DND-41 (cell line): ENCODE measurements around the gene LILRA5.
"Not testable (repeated sequence)": the region's sequence is repeated elsewhere in the genome, so short reads cannot be mapped to it uniquely, and the experiment has no call there.

Experiments used
- ATAC-seq: fragments of 200-7000 bp; cut with Tn5 transposase; 3 replicates; pipeline ENCODE4 v1.9.1; 2021; ENCODE audit warnings: low read depth; ENCODE audit not compliant: insufficient read depth
- DNase-seq: peaks from one replicate; pipeline ENCODE4 v3.0.0-alpha.2; 2020
- H2AFZ ChIP-seq: 2 replicates; pipeline ENCODE4 v1.6.0; 2012; ENCODE audit warnings: low read depth, low read length
- H3K27ac ChIP-seq: 2 replicates; pipeline ENCODE4 v1.5.1; 2012; ENCODE audit warnings: low read length, inconsistent platforms
- H3K27me3 ChIP-seq: fragments of 200-600 bp; sonication (generic); 2 replicates; pipeline ENCODE4 v1.6.0; 2012; ENCODE audit warnings: low read length, mild to moderate bottlenecking, inconsistent platforms; ENCODE audit not compliant: insufficient read depth, poor library complexity
- H3K36me3 ChIP-seq: 2 replicates; pipeline ENCODE4 v1.5.1; 2012; ENCODE audit warnings: low read length, inconsistent platforms; ENCODE audit not compliant: insufficient read depth
- H3K4me1 ChIP-seq: 2 replicates; pipeline ENCODE4 v1.5.1; 2012; ENCODE audit warnings: mild to moderate bottlenecking, low read length; ENCODE audit not compliant: insufficient read depth
- H3K4me2 ChIP-seq: 2 replicates; pipeline ENCODE4 v1.6.0; 2012; ENCODE audit warnings: mild to moderate bottlenecking, moderate library complexity, low read length, inconsistent platforms; ENCODE audit not compliant: insufficient read depth
- H3K4me3 ChIP-seq, 2 experiments: fragments of 200-600 bp in 1 of 2; shearing (Covaris generic) in 1 of 2; 2 replicates each; pipeline ENCODE4 v1.5.1; 2012 to 2016; ENCODE audit warnings: inconsistent platforms in 2 of 2, low read length in 2 of 2, mild to moderate bottlenecking in 2 of 2, low read depth in 1 of 2, moderate library complexity in 1 of 2
- H3K79me2 ChIP-seq: 2 replicates; pipeline ENCODE4 v1.6.0; 2012; ENCODE audit warnings: low read length, inconsistent platforms; ENCODE audit not compliant: insufficient read depth
- H3K9ac ChIP-seq: 2 replicates; pipeline ENCODE4 v1.6.0; 2012; ENCODE audit warnings: low read depth, mild to moderate bottlenecking, inconsistent platforms, low read length, moderate library complexity
- H3K9me3 ChIP-seq: 2 replicates; pipeline ENCODE4 v1.5.1; 2012; ENCODE audit warnings: low read length, moderate library complexity, mild to moderate bottlenecking, inconsistent platforms; ENCODE audit not compliant: insufficient read depth, severe bottlenecking
- H4K20me1 ChIP-seq: 2 replicates; pipeline ENCODE4 v1.6.0; 2012; ENCODE audit warnings: low read length; ENCODE audit not compliant: insufficient read depth
- CTCF ChIP-seq: IDR thresholded peaks from 2 replicates; pipeline ENCODE4 v1.5.1; 2012; ENCODE audit warnings: borderline replicate concordance, low read length, moderate library complexity, mild to moderate bottlenecking; ENCODE audit not compliant: poor library complexity, severe bottlenecking; ENCODE audit errors: extremely low read depth
- EZH2 ChIP-seq: IDR thresholded peaks from 3 replicates; pipeline ENCODE4 v1.6.1; 2012; ENCODE audit warnings: borderline replicate concordance, low read depth, mild to moderate bottlenecking, moderate library complexity, low read length, inconsistent platforms; ENCODE audit not compliant: severe bottlenecking

The LILRA5 gene

GRCh38 chr19:54281007-54281728 is 31.8 kb downstream of the LILRA5 start, which contains the start of gene LILRB2:
Gene LILRB2, minus strand, starts transcription at chr19:54281110. Its CDS starts 614 bp downstream, at chr19:54280496.
- no peaks in the 10 kb centered on the region for H3K4me1 ChIP-seq
- no peaks in the 10 kb centered on the region for H4K20me1 ChIP-seq
- TF ChIP-seq EZH2 (no peak), CTCF (no peak)
- H3K9ac ChIP-seq = no peak within 1 kb of the TSS
- no peaks in the 10 kb centered on the region for H3K36me3 ChIP-seq
- H3K9me3 ChIP-seq = no peaks in the 10 kb centered on the region
- DNase-seq (no peak), ATAC-seq (no peak)
- peaks cover 8% of the 10 kb centered on the region for H3K27me3 ChIP-seq
- no peak within 1 kb of the TSS for H3K4me2 ChIP-seq
- H2AFZ ChIP-seq = no peak within 1 kb of the TSS
- no peak within 1 kb of the TSS for H3K27ac ChIP-seq
- no peak within 1 kb of the TSS for H3K4me3 ChIP-seq
- no peaks in the 10 kb centered on the region for H3K79me2 ChIP-seq

- not testable (repeated sequence) for H3K4me1 ChIP-seq, H3K9ac ChIP-seq, H3K79me2 ChIP-seq, H3K9me3 ChIP-seq, H3K4me3 ChIP-seq, ATAC-seq, H3K4me2 ChIP-seq, H3K27me3 ChIP-seq, H3K36me3 ChIP-seq, DNase-seq, H4K20me1 ChIP-seq, H2AFZ ChIP-seq, H3K27ac ChIP-seq
Measured at GRCh38 chr19:54280441-54280840, 32.5 kb downstream of the LILRA5 start.

GRCh38 chr19:54280025-54280424 is 32.9 kb downstream of the LILRA5 start:
- H3K27ac ChIP-seq, H3K27me3 ChIP-seq, H3K4me1 ChIP-seq, H3K9ac ChIP-seq, H3K9me3 ChIP-seq, H4K20me1 ChIP-seq, DNase-seq, H2AFZ ChIP-seq, H3K79me2 ChIP-seq, H3K36me3 ChIP-seq, H3K4me2 ChIP-seq, ATAC-seq, H3K4me3 ChIP-seq: not testable (repeated sequence)

- no peak overlapping the region for H3K4me2 ChIP-seq
- no peak for DNase-seq
- no peak overlapping the region for H3K9ac ChIP-seq
- H3K27me3 ChIP-seq = peaks cover 8% of the 10 kb centered on the region
- H3K79me2 ChIP-seq = no peaks in the 10 kb centered on the region
- no peak overlapping the region for H3K4me3 ChIP-seq
- TF ChIP-seq CTCF (no peak), EZH2 (no peak)
- no peaks in the 10 kb centered on the region for H3K4me1 ChIP-seq
- H4K20me1 ChIP-seq = no peaks in the 10 kb centered on the region
- H2AFZ ChIP-seq = no peak overlapping the region
- no peaks in the 10 kb centered on the region for H3K36me3 ChIP-seq
- no peaks in the 10 kb centered on the region for H3K9me3 ChIP-seq
- no peak for ATAC-seq
- H3K27ac ChIP-seq = no peak overlapping the region
Measured at GRCh38 chr19:54279406-54279962, 33.5 kb downstream of the LILRA5 start.

- H3K36me3 ChIP-seq, ATAC-seq, H3K9ac ChIP-seq, H3K4me3 ChIP-seq, H3K9me3 ChIP-seq, H3K4me1 ChIP-seq, H3K4me2 ChIP-seq, H2AFZ ChIP-seq, H3K27ac ChIP-seq, H4K20me1 ChIP-seq, DNase-seq, H3K27me3 ChIP-seq, H3K79me2 ChIP-seq: not testable (repeated sequence)
Measured at GRCh38 chr19:54278571-54279195, 34.3 kb downstream of the LILRA5 start.

GRCh38 chr19:54278056-54278455 is 34.9 kb downstream of the LILRA5 start:
- not testable (repeated sequence) for H3K9me3 ChIP-seq, H2AFZ ChIP-seq, H3K27ac ChIP-seq, H3K27me3 ChIP-seq, DNase-seq, H3K4me3 ChIP-seq, H3K9ac ChIP-seq, H3K4me1 ChIP-seq, ATAC-seq, H4K20me1 ChIP-seq, H3K79me2 ChIP-seq, H3K4me2 ChIP-seq, H3K36me3 ChIP-seq
